Measurements from ENCODE around the gene RSPH9.
A peak's percentile ranks its signal among the peaks of the same experiment; 100 is the strongest.

RSPH9 gene

GRCh38 chr6:43668151-43669028 is 23.6 kb downstream of the RSPH9 start:
- peak; percentile 38 for DNase-seq (ENCODE audit: low spot score)

- DNase-seq (ENCODE audit: low spot score): no peak
These were observed 24.4 kb downstream of the RSPH9 start for GRCh38 chr6:43669050-43669921.

- DNase-seq (ENCODE audit: low spot score): peak; percentile 42
These were observed 25.2 kb downstream of the RSPH9 start for GRCh38 chr6:43669922-43670622.

DNA sequence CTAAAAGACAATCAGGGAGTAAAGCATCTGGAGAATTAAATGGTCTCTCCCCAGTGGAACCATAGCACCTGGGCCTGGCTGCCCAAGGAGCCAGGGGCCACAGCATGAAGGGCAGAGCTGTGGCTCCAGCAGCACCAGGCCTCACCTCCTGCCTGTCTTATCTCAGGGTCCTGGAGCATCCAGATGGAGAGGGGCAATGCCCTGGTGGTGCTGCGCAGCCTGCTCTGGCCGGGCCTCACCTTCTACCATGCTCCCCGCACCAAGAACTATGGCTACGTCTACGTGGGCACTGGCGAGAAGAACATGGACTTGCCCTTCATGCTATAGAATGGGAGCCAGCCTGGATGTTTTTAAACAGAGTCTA is 25.8 kb downstream of the RSPH9 start:
- no peak for DNase-seq (ENCODE audit: low spot score)

DNA sequence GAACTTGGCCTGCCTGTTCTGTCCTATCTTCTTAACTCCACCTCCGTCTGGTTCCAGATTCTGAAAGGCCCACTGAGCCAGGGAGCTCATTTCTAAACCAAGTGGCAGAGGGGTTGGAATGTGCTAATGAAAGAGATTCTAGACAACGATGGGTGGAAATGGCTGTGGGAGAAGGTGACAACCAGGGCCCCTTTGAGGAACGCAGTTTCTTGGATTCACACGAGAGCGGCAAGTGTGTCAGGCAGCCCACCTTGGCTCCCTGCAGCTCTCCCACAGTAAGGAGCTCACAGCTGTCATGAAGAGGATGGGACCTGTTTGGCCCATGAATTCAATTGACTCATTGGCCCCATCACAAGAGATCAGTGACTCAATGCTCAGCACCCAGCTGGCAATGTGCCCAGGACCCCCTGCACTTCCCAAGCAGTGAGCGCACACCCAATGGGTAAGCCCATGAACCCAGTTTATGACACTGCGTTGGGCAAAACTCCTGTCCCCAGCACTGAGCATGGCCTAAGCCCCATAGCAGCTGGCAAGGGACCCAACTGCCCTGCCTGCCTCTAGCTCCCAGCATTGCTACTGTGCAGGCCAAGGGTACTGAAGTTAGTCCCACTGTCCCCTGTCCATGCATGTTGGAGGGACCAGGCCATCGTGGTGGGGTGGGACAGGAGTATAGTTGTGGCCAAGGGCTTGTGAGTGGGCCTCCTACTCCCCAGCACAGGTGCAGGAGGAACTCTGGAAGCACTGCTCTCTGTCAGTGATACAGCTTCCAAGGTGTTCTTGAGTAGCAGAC is 26.4 kb downstream of the RSPH9 start:
- no peak for DNase-seq (ENCODE audit: low spot score)

GRCh38 chr6:43671801-43672690 is 27.2 kb downstream of the RSPH9 start:
- DNase-seq (ENCODE audit: low spot score): no peak

GRCh38 chr6:43673444-43674084 is 28.7 kb downstream of the RSPH9 start:
- no peak for DNase-seq (ENCODE audit: low spot score)

DNA sequence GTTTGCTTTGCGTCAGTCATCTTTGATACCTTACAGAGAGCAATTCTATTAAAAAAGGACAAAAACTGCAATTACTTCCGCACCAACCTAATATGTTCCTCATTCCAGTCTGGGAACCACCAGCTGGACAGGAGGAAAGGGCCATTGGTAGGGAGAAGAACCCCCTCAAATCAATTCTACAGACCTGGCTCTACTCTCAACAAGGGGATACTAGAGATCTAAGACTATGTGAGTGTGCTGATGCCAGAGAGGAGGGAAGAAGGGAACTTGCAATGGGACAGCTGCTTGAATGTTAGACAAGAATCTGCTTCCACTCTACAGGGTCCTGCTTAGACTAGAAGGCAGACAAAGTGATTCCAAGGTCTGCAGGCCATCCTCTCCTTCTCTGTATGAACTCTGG is 29.5 kb downstream of the RSPH9 start:
- no peak for DNase-seq (ENCODE audit: low spot score)

DNA sequence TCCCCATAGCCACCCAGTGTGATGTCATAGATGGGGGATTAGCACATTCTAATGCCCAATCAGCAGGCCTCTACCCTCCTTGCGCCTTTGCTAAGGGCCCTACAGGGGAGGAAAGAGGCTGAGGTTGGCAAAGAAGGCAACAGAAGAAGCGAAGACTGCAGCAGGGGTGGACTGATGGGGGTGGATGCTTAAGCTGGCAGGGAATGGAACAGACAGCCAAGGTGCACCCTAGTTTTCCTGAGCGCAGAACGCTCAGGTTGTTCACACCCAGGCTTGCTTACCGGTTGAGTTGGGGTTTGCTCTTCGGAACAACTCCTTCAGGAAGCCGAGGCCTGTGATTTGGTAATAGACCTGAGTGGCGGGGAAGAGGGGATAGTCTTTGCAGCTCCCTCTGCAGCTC is 30.1 kb downstream of the RSPH9 start:
- no peak for DNase-seq (ENCODE audit: low spot score)

DNA sequence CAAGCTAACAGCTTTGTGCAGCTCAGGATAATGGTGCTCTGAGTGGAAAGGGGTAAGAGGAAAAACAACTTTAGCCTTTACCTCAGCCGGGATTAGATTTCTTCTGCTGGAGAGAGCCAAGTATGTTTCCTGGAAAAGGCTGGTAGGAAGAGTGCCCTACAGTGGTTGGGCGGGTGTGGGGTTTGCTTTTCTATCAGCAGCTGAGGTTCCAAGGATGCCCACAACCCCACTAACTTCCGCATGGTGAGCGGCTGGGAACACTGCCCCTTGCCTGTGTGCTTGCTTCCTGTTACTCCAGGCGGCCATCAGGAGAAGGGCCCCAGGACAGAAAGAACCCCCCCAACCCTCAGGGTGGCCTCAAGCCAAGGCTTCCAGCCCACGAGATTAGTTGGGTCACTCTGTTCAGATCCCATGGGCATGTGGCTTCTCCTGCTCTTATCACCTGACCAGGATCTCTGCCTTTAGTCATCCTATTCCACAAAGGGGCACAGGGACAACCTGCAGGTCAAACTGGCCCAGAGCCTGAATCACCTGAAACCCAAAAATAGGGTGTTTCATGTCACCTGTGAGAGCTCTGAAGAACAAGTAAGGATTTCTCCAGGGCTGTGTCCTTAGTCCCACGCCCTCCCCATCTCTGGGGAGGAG is 32.2 kb downstream of the RSPH9 start:
- DNase-seq (ENCODE audit: low spot score): no peak

DNA sequence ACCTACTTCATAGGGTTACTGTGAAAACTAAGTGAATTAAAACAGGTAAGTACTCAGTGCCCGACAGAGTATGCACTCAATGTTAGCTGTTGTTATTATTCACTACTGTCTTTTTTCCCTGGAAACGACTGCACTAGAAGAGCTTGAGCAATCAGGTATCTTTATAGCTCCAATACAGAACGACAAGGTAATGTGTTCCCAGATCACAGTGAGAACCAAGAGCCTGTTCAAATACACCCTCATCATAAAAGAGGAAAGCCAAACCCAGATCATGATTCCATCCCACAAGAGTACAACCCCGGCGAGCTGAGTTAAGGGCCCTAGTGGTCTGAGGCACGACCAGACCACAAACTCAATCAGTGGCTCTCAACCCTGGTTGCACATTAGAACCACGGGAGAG is 32.9 kb downstream of the RSPH9 start:
- DNase-seq (ENCODE audit: low spot score): no peak

DNA sequence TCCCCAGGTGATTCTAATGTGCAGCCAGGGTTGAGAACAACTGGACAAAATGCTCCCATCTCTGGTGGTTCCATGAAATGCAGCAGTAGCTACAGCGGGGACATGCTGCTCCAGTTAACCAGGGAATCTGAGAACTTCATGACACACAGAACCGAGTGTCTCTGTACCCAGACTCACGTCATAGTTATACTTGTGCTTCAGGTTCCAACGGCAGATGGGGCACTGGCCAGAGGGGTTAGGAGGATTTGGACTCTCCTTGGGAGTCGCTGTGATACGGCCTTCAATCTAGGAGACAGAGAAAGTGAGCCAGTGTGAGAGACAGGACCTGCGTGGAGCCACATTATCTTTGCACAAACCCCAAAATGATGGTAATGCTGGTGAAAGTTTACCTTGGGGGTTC is 33.5 kb downstream of the RSPH9 start:
- DNase-seq (ENCODE audit: low spot score): no peak

DNA sequence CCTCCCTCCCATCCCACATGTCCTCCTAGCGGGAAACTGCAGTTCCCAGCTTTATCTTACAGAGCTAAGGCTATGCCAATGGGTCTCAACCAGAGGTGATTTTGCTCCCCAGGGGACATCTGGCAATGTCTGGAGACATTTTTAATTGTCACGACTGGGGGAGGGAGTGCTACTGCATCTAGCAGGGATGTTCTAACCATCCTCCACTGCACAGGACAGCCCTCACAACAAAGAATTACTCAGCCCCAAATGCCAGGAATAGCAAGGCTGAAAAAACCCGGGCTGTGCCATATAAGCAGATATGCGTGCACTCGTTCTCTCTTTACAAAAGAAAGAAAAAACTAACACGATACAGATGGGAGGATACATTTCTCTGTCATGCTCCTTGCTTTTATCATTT is 34.2 kb downstream of the RSPH9 start:
- DNase-seq (ENCODE audit: low spot score): no peak

GRCh38 chr6:43680308-43681200 is 35.7 kb downstream of the RSPH9 start:
- DNase-seq (ENCODE audit: low spot score): no peak

GRCh38 chr6:43681303-43681702 is 36.5 kb downstream of the RSPH9 start:
- no peak for DNase-seq (ENCODE audit: low spot score)

GRCh38 chr6:43682724-43683429 is 38.0 kb downstream of the RSPH9 start:
- no peak for DNase-seq (ENCODE audit: low spot score)

DNA sequence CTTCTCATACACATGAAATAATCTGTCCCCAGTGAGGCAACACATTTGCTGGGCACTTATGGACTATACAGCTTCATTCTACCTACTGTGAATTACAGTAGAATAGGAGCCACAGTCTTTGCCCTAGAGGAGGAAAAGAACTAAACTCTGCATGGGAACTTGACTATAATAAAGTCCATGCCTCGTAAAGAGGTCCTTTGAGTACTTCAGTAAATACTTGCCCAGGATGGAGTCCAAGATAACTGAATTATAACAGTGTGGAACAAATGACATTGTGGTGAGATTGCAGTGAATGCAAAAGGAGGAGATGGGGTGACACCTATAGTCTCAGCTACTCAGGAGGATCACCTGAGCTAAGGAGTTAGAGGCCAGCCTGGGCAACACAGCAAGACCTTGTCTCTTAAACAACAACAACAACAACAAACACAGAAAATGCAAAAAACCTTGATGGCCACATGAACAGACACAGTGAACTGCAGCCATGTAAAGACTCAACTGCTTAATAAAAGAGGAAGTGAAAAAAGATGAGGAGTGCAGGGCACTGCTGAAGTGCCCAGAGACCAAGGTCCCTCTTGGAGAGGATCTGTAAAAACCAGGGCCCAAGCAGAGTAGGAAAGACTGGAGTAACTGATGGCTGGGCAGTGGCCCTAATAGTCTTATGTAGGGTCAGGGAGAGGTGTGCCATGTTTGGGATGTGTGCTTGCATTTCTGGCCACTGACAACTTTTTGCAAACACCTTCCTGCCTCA is 39.0 kb downstream of the RSPH9 start:
- no peak for DNase-seq (ENCODE audit: low spot score)
